Loucy (cell line): Measurements from ENCODE around the gene NIF3L1.

Experiments used
- CTCF ChIP-seq: fragments of 200-600 bp; sonication (generic); conservative IDR thresholded peaks from 2 replicates; pipeline ENCODE4 v1.5.1; 2014; ENCODE audit warnings: mild to moderate bottlenecking, antibody characterized with exemption, low read length
- EZH2phosphoT487 ChIP-seq: fragments of 200-600 bp; IDR thresholded peaks from 2 replicates; pipeline ENCODE4 v1.6.1; 2018; ENCODE audit warnings: antibody characterized with exemption, mild to moderate bottlenecking, moderate library complexity, borderline replicate concordance

GRCh38 chr2:200878289-200878880, 10.8 kb upstream of the NIF3L1 start:
- TF ChIP-seq CTCF, result no peak
- no peak for TF ChIP-seq EZH2phosphoT487
